Suprapubic skin (tissue), 4 donors: ENCODE results near the gene TAS2R40.

Experiments
- EP300 ChIP-seq: sonication (generic); formaldehyde crosslinking; IDR thresholded peaks from one replicate; pipeline ENCODE4 v1.6.1; 2017; ENCODE audit warnings: antibody characterized with exemption
- POLR2AphosphoS5 ChIP-seq, 3 donors: sonication (generic); formaldehyde crosslinking; IDR thresholded peaks; one replicate each; pipeline ENCODE4 v1.6.1; 2017; ENCODE audit warnings: antibody characterized with exemption in 3 of 3
- TF ChIP-seq, protein P1 (sequence below), 2 donors: fragments of 200-600 bp in 1 of 2; fragments of 450-650 bp in 1 of 2; sonication (generic) in 1 of 2; IDR thresholded peaks; one replicate each; pipeline ENCODE4 v1.5.1; 2016 to 2019; ENCODE audit warnings: antibody characterized with exemption in 2 of 2, mild to moderate bottlenecking in 1 of 2, moderate library complexity in 1 of 2

DNA sequence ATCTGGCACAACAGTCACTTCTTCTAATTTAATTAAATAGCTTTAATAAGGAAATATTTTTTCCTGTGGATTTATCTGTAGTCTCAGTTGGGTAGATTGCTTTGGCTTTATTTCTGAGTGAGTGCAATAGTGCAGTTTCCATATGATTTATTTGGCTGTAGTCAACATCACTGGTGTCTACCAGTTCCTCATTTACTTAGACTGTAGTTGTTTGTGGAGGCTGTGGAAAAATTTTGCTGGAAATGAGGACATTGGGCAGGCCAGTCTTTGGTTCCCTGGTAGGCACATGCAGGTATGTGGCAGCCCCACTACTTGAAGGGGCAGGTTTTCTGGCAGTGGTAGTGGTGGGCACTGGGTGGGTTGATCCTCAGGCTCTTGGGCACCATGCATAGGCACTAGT lies 15.5 kb downstream of the TAS2R40 start:
- TF ChIP-seq, protein P1, sequence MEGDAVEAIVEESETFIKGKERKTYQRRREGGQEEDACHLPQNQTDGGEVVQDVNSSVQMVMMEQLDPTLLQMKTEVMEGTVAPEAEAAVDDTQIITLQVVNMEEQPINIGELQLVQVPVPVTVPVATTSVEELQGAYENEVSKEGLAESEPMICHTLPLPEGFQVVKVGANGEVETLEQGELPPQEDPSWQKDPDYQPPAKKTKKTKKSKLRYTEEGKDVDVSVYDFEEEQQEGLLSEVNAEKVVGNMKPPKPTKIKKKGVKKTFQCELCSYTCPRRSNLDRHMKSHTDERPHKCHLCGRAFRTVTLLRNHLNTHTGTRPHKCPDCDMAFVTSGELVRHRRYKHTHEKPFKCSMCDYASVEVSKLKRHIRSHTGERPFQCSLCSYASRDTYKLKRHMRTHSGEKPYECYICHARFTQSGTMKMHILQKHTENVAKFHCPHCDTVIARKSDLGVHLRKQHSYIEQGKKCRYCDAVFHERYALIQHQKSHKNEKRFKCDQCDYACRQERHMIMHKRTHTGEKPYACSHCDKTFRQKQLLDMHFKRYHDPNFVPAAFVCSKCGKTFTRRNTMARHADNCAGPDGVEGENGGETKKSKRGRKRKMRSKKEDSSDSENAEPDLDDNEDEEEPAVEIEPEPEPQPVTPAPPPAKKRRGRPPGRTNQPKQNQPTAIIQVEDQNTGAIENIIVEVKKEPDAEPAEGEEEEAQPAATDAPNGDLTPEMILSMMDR (IDR thresholded peaks at IDR 0.05), result no peak
- TF ChIP-seq EP300, result no peak
- TF ChIP-seq POLR2AphosphoS5 (IDR thresholded peaks at IDR 0.05), result no peak
